KMS-11 (cell line): ENCODE measurements around the gene GAB4.

Source experiments
- H2AFZ ChIP-seq: fragments of 200-600 bp; sonication (generic); 2 replicates; pipeline ENCODE4 v1.6.1; 2016; ENCODE audit warnings: antibody characterized with exemption, mixed run types, low read depth
- H3K27ac ChIP-seq: fragments of 200-600 bp; sonication (generic); 2 replicates; pipeline ENCODE4 v1.6.1; 2016; ENCODE audit warnings: mild to moderate bottlenecking, mixed run types
- H3K27me3 ChIP-seq: fragments of 200-600 bp; sonication (generic); 2 replicates; pipeline ENCODE4 v1.6.1; 2017; ENCODE audit warnings: mild to moderate bottlenecking, low read depth, mixed run types, moderate library complexity; ENCODE audit not compliant: insufficient read depth
- H3K36me3 ChIP-seq: fragments of 200-600 bp; sonication (generic); 2 replicates; pipeline ENCODE4 v1.6.1; 2017; ENCODE audit warnings: mild to moderate bottlenecking, mixed run types; ENCODE audit not compliant: insufficient read depth
- H3K4me1 ChIP-seq: fragments of 200-600 bp; sonication (generic); 2 replicates; pipeline ENCODE4 v1.6.1; 2016; ENCODE audit warnings: mild to moderate bottlenecking, low read depth, mixed run types; ENCODE audit not compliant: poor library complexity, severe bottlenecking
- H3K4me2 ChIP-seq: fragments of 200-600 bp; sonication (generic); 2 replicates; pipeline ENCODE4 v1.7.0; 2016; ENCODE audit warnings: mild to moderate bottlenecking, mixed run types
- H3K4me3 ChIP-seq: fragments of 200-600 bp; sonication (generic); IDR thresholded peaks from 2 replicates; pipeline ENCODE4 v1.6.1; 2017; ENCODE audit warnings: low read depth, low read length, mixed read lengths; ENCODE audit not compliant: insufficient read depth
- H3K79me2 ChIP-seq: fragments of 200-600 bp; sonication (generic); 2 replicates; pipeline ENCODE4 v1.6.1; 2016; ENCODE audit warnings: low read depth, mixed run types; ENCODE audit not compliant: insufficient read depth
- H3K9ac ChIP-seq: fragments of 200-600 bp; sonication (generic); 2 replicates; pipeline ENCODE4 v1.6.1; 2016; ENCODE audit warnings: mild to moderate bottlenecking, mixed run types
- H4K20me1 ChIP-seq: fragments of 200-600 bp; sonication (generic); 2 replicates; pipeline ENCODE4 v1.6.1; 2016; ENCODE audit warnings: mild to moderate bottlenecking, mixed run types; ENCODE audit not compliant: insufficient read depth
- TF ChIP-seq, protein P1 (sequence below): fragments of 200-600 bp; sonication (generic); conservative IDR thresholded peaks from 2 replicates; pipeline ENCODE4 v1.6.1; 2017; ENCODE audit warnings: low read depth, mild to moderate bottlenecking, antibody characterized with exemption, low read length, moderate library complexity, mixed read lengths

Gene GAB4, protein sequence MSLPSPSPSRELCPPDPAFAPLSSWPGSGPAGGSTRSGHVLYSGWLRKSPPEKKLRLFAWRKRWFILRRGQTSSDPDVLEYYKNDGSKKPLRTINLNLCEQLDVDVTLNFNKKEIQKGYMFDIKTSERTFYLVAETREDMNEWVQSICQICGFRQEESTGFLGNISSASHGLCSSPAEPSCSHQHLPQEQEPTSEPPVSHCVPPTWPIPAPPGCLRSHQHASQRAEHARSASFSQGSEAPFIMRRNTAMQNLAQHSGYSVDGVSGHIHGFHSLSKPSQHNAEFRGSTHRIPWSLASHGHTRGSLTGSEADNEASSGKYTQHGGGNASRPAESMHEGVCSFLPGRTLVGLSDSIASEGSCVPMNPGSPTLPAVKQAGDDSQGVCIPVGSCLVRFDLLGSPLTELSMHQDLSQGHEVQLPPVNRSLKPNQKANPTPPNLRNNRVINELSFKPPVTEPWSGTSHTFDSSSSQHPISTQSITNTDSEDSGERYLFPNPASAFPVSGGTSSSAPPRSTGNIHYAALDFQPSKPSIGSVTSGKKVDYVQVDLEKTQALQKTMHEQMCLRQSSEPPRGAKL

GRCh38 chr22:17007852-17008731, at the start of gene GAB4:
Gene GAB4 (minus strand): TSS chr22:17008222. CDS start chr22:17008114, 108 bp downstream.
- Histone ChIP-seq H4K20me1 (no peaks in the 10 kb centered on the region), H3K4me3 (no peak within 1 kb of the TSS), H3K27me3 (no peaks in the 10 kb centered on the region), H2AFZ (no peak within 1 kb of the TSS), H3K36me3 (no peaks in the 10 kb centered on the region), H3K4me2 (no peak within 1 kb of the TSS), H3K9ac (no peak within 1 kb of the TSS), H3K27ac (no peak within 1 kb of the TSS), H3K79me2 (no peaks in the 10 kb centered on the region), H3K4me1 (no peaks in the 10 kb centered on the region)
- TF ChIP-seq, protein P1, sequence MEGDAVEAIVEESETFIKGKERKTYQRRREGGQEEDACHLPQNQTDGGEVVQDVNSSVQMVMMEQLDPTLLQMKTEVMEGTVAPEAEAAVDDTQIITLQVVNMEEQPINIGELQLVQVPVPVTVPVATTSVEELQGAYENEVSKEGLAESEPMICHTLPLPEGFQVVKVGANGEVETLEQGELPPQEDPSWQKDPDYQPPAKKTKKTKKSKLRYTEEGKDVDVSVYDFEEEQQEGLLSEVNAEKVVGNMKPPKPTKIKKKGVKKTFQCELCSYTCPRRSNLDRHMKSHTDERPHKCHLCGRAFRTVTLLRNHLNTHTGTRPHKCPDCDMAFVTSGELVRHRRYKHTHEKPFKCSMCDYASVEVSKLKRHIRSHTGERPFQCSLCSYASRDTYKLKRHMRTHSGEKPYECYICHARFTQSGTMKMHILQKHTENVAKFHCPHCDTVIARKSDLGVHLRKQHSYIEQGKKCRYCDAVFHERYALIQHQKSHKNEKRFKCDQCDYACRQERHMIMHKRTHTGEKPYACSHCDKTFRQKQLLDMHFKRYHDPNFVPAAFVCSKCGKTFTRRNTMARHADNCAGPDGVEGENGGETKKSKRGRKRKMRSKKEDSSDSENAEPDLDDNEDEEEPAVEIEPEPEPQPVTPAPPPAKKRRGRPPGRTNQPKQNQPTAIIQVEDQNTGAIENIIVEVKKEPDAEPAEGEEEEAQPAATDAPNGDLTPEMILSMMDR, result no peak

- H3K27me3 ChIP-seq, result no peaks in the 10 kb centered on the region
- no peak overlapping the region for H3K9ac ChIP-seq
- H2AFZ ChIP-seq, result no peak overlapping the region
- no peaks in the 10 kb centered on the region for H4K20me1 ChIP-seq
- H3K27ac ChIP-seq, result no peak overlapping the region
- TF ChIP-seq, protein P1, result no peak
- H3K4me1 ChIP-seq, result no peaks in the 10 kb centered on the region
- no peaks in the 10 kb centered on the region for H3K79me2 ChIP-seq
- H3K4me2 ChIP-seq, result no peak overlapping the region
- H3K36me3 ChIP-seq, result no peaks in the 10 kb centered on the region
- H3K4me3 ChIP-seq, result no peak overlapping the region
Observed at GRCh38 chr22:17056807-17057206, 48.8 kb upstream of the GAB4 start.

GRCh38 chr22:17056058-17056457, 48.0 kb upstream of the GAB4 start:
- no peaks in the 10 kb centered on the region for H3K36me3 ChIP-seq
- H3K4me3 ChIP-seq, result no peak overlapping the region
- H3K4me2 ChIP-seq, result no peak overlapping the region
- H3K9ac ChIP-seq, result no peak overlapping the region
- no peak overlapping the region for H3K27ac ChIP-seq
- no peaks in the 10 kb centered on the region for H3K27me3 ChIP-seq
- no peak overlapping the region for H2AFZ ChIP-seq
- TF ChIP-seq, protein P1, result no peak
- no peaks in the 10 kb centered on the region for H3K4me1 ChIP-seq
- no peaks in the 10 kb centered on the region for H4K20me1 ChIP-seq
- H3K79me2 ChIP-seq, result no peaks in the 10 kb centered on the region

GRCh38 chr22:17047656-17048055, 39.6 kb upstream of the GAB4 start:
- Histone ChIP-seq H3K27me3 (no peaks in the 10 kb centered on the region), H3K27ac (no peak overlapping the region), H3K4me1 (no peaks in the 10 kb centered on the region), H2AFZ (no peak overlapping the region), H4K20me1 (no peaks in the 10 kb centered on the region; the same call in 1 of the 2 replicates), H3K79me2 (peaks cover 20% of the 10 kb centered on the region), H3K36me3 (peaks cover 5% of the 10 kb centered on the region; the same call in 1 of the 2 replicates), H3K4me3 (no peak overlapping the region), H3K4me2 (no peak overlapping the region), H3K9ac (no peak overlapping the region)
- TF ChIP-seq, protein P1, result no peak
